ENCODE results near the gene PRR22. TPM values are rescaled to one million over a fixed set of nuclear protein-coding genes. Genes with fewer than 3 reads are reported as not detected.

Gene PRR22
- total RNA-seq, 1 donor from 2014 or later: 0.15 TPM

DNA sequence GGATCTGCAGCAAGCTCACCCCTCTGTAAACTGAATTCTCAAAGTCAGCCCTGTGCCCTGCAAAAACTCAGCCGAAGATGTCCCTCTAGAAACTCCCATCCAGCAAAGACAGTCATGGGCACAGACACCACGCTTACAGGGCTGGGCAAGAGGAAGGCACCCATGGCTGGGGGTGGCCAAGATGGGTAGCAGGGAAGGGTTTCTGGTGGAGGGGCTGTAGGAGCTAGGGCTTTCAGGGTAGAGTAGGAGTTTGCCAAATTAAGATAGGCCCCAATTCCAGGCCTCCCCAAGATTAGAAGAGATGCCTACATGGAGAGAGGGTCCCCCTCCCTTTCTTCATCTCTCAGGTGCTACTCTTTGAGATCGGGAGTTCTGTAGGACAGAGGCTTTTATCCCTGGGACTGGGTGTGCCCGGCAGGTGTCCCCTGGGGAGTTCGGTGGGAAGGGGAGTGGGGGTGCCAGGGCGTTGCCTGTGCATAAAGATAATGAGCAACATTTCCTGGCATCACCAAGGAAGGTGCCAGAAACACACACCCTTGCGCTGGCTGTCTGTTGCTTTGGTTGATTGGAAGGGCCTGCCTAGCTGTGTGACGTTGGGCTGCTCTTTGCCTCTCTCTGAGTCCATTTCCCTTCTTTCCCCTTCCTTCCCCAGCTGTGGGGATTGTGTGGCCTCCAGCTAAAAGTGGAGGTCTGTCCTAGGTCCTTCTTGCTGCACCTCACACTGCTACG, 29.7 kb upstream of the PRR22 start:
- no peak for DNase-seq (ENCODE audit: low read depth)

DNA sequence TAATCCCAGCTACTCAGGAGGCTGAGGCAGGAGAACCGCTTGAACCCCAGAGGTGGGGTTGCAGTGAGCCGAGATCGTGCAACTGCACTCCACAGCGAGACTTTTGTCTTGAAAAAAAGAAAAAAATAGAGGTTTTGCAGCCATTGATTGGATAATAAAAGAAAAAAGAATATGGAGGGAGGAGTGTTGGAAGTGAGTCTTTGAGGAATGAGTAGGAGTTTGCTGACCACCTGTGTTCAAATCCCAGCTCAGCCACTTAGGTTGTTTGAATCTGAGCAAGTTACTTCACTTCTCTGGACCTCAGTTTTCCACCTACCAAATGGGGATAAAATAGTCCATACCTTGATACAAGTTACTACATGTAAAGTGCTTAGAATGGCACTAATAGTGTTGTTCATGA, 26.6 kb upstream of the PRR22 start:
- no peak for DNase-seq (ENCODE audit: low read depth)

DNA sequence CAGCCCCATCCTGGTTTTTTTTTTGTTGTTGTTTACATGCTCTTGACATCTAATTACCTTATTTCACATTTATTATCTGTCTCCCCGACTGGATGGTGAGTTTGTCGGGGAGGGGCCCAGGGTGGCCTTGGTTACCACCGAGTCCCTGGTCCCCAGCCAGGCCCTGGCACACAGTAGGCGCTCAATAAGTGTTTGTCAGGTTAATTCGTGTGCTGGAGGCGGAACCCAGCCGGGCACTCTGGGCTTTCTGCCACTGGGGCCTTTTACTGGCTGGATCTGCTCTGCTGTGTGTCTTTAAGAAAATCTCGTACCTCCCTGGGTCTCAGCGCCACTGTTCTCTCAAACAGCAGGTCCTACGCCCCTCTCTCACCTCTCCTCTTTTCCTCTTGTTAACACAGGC, 24.9 kb upstream of the PRR22 start:
- DNase-seq (ENCODE audit: low read depth): no peak

DNA sequence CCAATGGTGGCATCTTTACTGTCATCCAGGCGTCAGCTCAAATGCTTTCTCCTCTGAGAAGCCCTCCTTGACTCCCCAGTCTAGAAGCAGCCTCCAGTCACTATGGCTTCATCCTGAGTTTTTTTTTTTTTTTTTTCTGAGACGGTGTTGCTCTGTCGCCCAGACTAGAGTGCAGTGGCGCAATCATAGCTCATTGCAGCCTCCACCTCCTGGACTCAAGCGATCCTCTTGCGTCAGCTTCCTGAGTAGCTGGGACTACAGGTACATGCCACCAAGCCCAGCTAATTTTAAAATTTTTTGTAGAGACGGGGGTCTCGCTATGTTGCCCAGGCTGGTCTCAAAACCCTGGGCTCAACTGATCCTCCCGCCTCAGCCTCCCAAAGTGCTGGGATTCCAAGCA, 24.5 kb upstream of the PRR22 start:
- no peak for DNase-seq (ENCODE audit: low read depth)

GRCh38 chr19:5808120-5808816, 23.7 kb upstream of the PRR22 start:
- no peak for DNase-seq (ENCODE audit: low read depth)

GRCh38 chr19:5806905-5807304, 22.4 kb upstream of the PRR22 start:
- DNase-seq (ENCODE audit: low read depth): no peak

DNA sequence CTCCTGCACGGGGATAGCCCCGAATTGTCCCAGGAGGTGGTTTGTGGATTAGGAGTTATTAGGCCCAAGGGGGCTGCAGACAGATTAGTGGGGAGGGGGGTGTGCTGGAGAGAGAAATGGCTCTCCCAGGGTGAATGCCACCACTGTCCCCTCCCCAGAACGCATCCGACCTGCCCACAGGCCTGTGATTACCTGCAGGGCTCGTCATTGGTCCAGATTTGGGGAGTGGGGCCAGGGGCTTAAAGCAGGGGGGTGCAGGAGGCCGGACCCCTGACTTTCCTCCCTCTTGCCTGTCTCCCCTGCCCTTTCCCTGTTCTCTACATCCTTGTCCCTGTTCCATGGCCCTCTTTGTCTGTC, 21.6 kb upstream of the PRR22 start:
- DNase-seq (ENCODE audit: low read depth): no peak

- DNase-seq (ENCODE audit: low read depth): no peak
Measured at GRCh38 chr19:5805462-5806132, 21.1 kb upstream of the PRR22 start.

- no peak for DNase-seq (ENCODE audit: low read depth)
Measured at GRCh38 chr19:5804516-5805461, 20.2 kb upstream of the PRR22 start, which contains the start of gene NRTN. NRTN (plus strand) TSS chr19:5805067; CDS start chr19:5824166, 19,099 bp downstream.

GRCh38 chr19:5803752-5804515, 19.4 kb upstream of the PRR22 start:
- DNase-seq (ENCODE audit: low read depth): peak; percentile 55

GRCh38 chr19:5803441-5803751, 18.9 kb upstream of the PRR22 start:
- DNase-seq (ENCODE audit: low read depth): no peak

GRCh38 chr19:5801796-5802619, 17.5 kb upstream of the PRR22 start:
- no peak for DNase-seq (ENCODE audit: low read depth)

- DNase-seq (ENCODE audit: low read depth): no peak
Measured at GRCh38 chr19:5800361-5801270, 16.1 kb upstream of the PRR22 start.

DNA sequence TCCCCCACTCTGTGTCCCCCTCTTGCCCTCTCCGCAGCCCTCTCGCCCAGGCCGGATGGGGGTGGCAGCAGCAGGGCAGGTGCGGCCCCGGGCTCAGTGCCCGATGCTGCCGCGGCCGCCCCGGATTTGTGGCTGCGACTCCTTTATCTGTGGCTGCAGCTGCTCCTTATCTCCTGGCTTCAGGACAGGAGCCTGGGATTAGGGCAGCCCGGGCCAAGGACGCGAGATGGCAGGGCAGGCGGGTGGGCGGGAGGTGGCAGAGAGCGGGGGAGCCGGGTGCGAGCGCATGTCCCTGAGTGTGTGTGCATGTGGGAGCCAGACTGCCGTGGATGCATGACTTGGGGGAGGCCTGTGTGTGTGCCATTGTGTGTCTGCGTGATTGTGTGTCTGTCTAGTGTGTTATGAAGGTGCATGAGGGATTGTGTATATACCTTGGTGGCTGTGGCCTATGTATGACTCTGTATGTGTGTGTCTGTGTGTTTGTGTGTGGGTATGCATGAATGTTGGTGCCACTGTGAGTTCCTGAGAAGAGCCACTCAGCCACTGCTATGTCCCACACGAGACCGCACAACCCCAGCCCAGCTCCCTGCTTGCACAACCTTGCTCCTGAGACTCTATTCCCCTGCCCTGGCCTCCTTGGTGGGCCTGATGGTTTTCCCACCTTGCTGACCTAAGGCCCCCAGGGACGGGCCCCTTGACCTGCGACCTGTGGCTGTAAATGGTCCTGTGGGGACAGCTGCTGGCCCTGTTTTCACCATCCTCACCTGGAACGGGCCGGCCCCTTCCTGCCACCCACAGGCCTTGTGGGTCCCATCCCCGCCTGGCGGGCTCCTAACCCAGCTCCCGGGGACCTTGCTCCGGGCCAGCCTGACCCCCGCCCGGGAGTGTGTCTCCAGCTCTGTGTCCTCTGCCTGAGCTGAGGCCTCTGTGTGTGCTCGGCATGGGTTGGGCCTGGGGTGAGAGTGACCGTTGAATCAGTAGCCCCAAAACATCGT, 15.0 kb upstream of the PRR22 start:
- DNase-seq (ENCODE audit: low read depth): no peak

DNA sequence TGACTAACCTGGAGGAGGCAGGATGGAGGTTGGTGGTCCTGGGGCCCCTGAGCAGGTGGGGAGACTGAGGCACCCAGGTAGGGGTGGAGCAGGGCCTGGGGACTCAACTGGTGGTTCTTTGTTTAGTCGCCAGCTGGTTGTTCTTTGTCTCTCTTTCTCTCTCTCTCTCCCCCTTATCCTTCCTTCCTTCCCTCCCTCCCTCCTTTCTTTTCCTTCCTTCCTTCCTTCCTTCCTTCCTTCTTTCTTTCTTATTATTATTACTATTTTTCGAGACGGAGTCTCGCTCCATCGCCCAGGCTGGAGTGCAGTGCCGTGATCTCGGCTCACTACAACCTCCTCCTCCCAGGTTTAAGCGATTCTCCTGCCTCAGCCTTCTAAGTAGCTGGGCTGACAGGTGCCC, 13.7 kb upstream of the PRR22 start:
- no peak for DNase-seq (ENCODE audit: low read depth)

DNA sequence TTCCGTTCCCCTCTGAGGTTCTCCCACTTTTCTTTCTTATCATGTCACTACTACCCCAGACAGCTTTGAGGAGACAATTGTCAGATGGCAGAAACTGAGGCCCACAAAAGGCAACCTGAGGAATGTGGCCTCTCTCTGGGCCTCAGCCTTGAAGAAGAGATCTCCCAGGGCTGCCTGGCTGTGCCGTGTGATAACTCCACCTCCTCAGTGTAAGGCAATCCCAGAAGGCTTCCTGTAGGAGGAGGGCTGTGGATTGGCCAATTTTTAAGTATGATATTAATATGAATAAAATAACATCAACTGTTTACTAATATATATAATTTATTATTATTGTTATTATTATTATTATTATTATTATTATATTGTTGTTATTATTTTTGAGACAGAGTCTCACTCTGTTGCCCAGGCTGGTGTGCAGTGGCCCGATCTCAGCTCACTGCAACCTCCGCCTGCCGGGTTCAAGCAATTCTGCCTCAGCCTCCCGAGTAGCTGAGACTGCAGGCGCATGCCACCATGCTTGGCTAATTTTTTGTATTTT, 10.9 kb upstream of the PRR22 start:
- DNase-seq (ENCODE audit: low read depth): no peak

- DNase-seq (ENCODE audit: low read depth): no peak
Measured at GRCh38 chr19:5793188-5793587, 8.6 kb upstream of the PRR22 start.

- DNase-seq (ENCODE audit: low read depth): no peak
Measured at GRCh38 chr19:5792224-5792623, 7.7 kb upstream of the PRR22 start.
